Measurements from ENCODE around the gene DUSP19. TPM values are rescaled to one million over a fixed set of nuclear protein-coding genes. Genes with fewer than 3 reads are reported as not detected.
A peak's percentile ranks its signal among the peaks of the same experiment; 100 is the strongest.

Gene DUSP19
- total and polyA plus RNA-seq, 2 of the 13 experiments (the other 11 are each of a cell fraction or from before 2014, with no cell fraction given) = 1.3 to 1.9 TPM

DNA sequence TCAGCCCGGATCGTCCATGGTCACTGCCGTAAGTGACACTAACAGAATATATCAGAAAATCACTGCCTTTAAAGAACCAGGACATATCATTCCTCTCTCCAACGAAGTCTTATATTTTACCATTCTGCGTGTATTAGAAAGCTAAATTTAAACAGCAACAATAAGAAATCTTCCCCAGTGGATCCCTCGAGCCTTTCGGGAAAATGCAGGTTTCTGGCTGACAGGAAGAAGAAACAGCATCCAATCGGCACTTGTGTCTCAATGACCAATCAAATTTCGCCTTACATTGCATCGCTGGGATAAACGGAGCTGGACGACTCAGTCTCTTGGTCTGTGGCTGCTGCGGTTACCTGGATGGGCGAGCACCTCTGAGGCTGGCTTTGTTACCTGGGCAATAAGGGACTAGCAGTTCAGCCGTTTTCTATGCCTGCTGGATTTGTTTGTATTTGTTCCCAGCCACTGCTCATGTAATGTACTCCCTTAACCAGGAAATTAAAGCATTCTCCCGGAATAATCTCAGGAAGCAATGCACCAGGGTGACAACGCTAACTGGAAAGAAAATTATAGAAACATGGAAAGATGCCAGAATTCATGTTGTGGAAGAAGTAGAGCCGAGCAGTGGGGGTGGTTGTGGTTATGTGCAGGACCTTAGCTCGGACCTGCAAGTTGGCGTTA, at the start of gene DUSP19 (continued):
- TF ChIP-seq, protein P1, sequence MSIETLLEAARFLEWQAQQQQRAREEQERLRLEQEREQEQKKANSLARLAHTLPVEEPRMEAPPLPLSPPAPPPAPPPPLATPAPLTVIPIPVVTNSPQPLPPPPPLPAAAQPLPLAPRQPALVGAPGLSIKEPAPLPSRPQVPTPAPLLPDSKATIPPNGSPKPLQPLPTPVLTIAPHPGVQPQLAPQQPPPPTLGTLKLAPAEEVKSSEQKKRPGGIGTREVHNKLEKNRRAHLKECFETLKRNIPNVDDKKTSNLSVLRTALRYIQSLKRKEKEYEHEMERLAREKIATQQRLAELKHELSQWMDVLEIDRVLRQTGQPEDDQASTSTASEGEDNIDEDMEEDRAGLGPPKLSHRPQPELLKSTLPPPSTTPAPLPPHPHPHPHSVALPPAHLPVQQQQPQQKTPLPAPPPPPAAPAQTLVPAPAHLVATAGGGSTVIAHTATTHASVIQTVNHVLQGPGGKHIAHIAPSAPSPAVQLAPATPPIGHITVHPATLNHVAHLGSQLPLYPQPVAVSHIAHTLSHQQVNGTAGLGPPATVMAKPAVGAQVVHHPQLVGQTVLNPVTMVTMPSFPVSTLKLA (IDR thresholded peaks at IDR 0.05) = no peak
- TF ChIP-seq ZNF83 (CRISPR knock-in tag; IDR thresholded peaks at IDR 0.05; ENCODE audit: borderline replicate concordance) = no peak
- TF ChIP-seq CEBPG (CRISPR knock-in tag; IDR thresholded peaks at IDR 0.05) = peak; percentile 3; the same call in 1 of the 2 replicates
- TF ChIP-seq GZF1 (CRISPR knock-in tag; IDR thresholded peaks at IDR 0.05) = no peak
- peak; percentile 74; the same call in 1 of the 2 replicates for TF ChIP-seq FOXK1 (CRISPR knock-in tag; IDR thresholded peaks at IDR 0.05; ENCODE audit: borderline replicate concordance, low read depth)
- TF ChIP-seq MATR3 (CRISPR knock-in tag; IDR thresholded peaks at IDR 0.05) = no peak
- TF ChIP-seq ZFP90 (CRISPR knock-in tag; IDR thresholded peaks at IDR 0.05; ENCODE audit: borderline replicate concordance) = peak; percentile 73
- TF ChIP-seq, protein P2, sequence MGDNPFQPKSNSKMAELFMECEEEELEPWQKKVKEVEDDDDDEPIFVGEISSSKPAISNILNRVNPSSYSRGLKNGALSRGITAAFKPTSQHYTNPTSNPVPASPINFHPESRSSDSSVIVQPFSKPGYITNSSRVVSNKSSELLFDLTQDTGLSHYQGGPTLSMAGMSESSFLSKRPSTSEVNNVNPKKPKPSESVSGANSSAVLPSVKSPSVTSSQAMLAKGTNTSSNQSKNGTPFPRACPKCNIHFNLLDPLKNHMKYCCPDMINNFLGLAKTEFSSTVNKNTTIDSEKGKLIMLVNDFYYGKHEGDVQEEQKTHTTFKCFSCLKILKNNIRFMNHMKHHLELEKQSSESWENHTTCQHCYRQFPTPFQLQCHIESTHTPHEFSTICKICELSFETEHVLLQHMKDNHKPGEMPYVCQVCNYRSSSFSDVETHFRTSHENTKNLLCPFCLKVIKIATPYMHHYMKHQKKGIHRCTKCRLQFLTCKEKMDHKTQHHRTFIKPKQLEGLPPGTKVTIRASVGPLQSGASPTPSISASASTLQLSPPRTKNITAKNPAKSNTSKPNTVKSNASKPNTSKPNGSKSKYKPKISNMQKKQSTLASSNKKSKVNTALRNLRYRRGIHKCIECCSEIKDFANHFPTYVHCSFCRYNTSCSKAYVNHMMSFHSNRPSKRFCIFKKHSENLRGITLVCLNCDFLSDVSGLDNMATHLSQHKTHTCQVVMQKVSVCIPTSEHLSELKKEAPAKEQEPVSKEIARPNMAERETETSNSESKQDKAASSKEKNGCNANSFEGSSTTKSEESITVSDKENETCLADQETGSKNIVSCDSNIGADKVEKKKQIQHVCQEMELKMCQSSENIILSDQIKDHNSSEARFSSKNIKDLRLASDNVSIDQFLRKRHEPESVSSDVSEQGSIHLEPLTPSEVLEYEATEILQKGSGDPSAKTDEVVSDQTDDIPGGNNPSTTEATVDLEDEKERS (CRISPR knock-in tag; IDR thresholded peaks at IDR 0.05) = 0 out of 2 replicates have a peak, but pooled peaks have one; percentile 39
- TF ChIP-seq ZNF451 (CRISPR knock-in tag; IDR thresholded peaks at IDR 0.05) = no peak
- no peak for TF ChIP-seq CEBPB (IDR thresholded peaks at IDR 0.05; ENCODE audit: borderline replicate concordance, low read depth, low read length)
- no peak for TF ChIP-seq REL (CRISPR knock-in tag; conservative IDR thresholded peaks at IDR 0.05)
- TF ChIP-seq, protein P3, sequence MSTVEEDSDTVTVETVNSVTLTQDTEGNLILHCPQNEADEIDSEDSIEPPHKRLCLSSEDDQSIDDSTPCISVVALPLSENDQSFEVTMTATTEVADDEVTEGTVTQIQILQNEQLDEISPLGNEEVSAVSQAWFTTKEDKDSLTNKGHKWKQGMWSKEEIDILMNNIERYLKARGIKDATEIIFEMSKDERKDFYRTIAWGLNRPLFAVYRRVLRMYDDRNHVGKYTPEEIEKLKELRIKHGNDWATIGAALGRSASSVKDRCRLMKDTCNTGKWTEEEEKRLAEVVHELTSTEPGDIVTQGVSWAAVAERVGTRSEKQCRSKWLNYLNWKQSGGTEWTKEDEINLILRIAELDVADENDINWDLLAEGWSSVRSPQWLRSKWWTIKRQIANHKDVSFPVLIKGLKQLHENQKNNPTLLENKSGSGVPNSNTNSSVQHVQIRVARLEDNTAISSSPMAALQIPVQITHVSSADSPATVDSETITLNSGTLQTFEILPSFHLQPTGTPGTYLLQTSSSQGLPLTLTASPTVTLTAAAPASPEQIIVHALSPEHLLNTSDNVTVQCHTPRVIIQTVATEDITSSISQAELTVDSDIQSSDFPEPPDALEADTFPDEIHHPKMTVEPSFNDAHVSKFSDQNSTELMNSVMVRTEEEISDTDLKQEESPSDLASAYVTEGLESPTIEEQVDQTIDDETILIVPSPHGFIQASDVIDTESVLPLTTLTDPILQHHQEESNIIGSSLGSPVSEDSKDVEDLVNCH (CRISPR knock-in tag; IDR thresholded peaks at IDR 0.05) = no peak
- TF ChIP-seq DNMT1 (CRISPR knock-in tag; IDR thresholded peaks at IDR 0.05) = no peak
- no peak for TF ChIP-seq CCAR2 (optimal IDR thresholded peaks at IDR 0.05; ENCODE audit: low read depth, low read length)
- no peak for TF ChIP-seq ERF (CRISPR knock-in tag; IDR thresholded peaks at IDR 0.05)
- TF ChIP-seq ZFP82 (CRISPR knock-in tag; IDR thresholded peaks at IDR 0.05; ENCODE audit: borderline replicate concordance) = no peak
